ENCODE results near the gene ZFC3H1. TPM values are rescaled to one million over a fixed set of nuclear protein-coding genes. Genes with fewer than 3 reads are reported as not detected.
A peak's percentile ranks its signal among the peaks of the same experiment; 100 is the strongest.

The ZFC3H1 gene
- total and polyA plus RNA-seq, 9 of the 15 experiments (the other 6 are each of a cell fraction or from before 2014, with no cell fraction given): 14.8 to 80.5 (median 22.1) TPM

GRCh38 chr12:71640316-71640715, 23.3 kb downstream of the ZFC3H1 start:
- no TSS peak for BruUV-seq (replicated peaks)
- intact Hi-C loops (cut with micrococcal nuclease): no loop called here
- POLR2A ChIA-PET: interaction anchor here (0.6 to 1.0 kb wide), 2 partner anchors 17 to 19 kb away, joined by 3 read pairs; no protein-coding TSS in a partner anchor
- 100% methylated on average over 2 of the region's 2 CpGs for WGBS (ENCODE audit: insufficient coverage, low coverage, missing lambda C conversion rate)
- no peak overlapping the region for H3K4me2 ChIP-seq (ENCODE audit: insufficient read depth, low read length)
- no peaks in the 10 kb centered on the region for H3K9me3 ChIP-seq (replicated peaks; ENCODE audit: control insufficient read depth, insufficient read depth, low read depth, low read length)
- H4K20me1 ChIP-seq (replicated peaks; ENCODE audit: control insufficient read depth, insufficient read depth, low read length): no peaks in the 10 kb centered on the region
- DNase-seq (ENCODE audit: extremely low read depth in 1 of 4, low spot score in 3 of 4) (no peak), FAIRE-seq (no peak), ATAC-seq (peak; percentile 17; the same call in 2 of the 3 replicates)
- TF ChIP-seq CC2D1A (IDR thresholded peaks at IDR 0.05) (no peak), RBFOX2 (IDR thresholded peaks at IDR 0.05; ENCODE audit: low read depth, low read length) (no peak), RFX5 (IDR thresholded peaks at IDR 0.05; ENCODE audit: low read depth, low read length) (no peak), ETS1 (conservative IDR thresholded peaks at IDR 0.05; ENCODE audit: control insufficient read depth, low read depth, low read length) (no peak), TRIM28 (IDR thresholded peaks at IDR 0.05) (no peak), POLR2G (IDR thresholded peaks at IDR 0.05; ENCODE audit: low read depth, low read length) (0 out of 2 replicates have a peak, but pooled peaks have one; percentile 15), ZNF134 (CRISPR knock-in tag; conservative IDR thresholded peaks at IDR 0.05) (no peak), ZNF408 (CRISPR knock-in tag; IDR thresholded peaks at IDR 0.05; ENCODE audit: low read depth) (no peak), ZNF592 (IDR thresholded peaks at IDR 0.05) (no peak)
- peak overlapping the region in 1 of 2 experiments; percentile 35; a peak in 1 of 4 replicates for H3K9ac ChIP-seq (ENCODE audit: insufficient read depth in 1 of 2, low read depth in 2 of 2, low read length in 2 of 2)
- H3K79me2 ChIP-seq (ENCODE audit: control insufficient read depth, insufficient read depth, low read length): no peaks in the 10 kb centered on the region; the same call in 2 of the 3 replicates
- peaks cover 96% of the 10 kb centered on the region for H3K36me3 ChIP-seq (ENCODE audit: control insufficient read depth, insufficient read depth, low read length)
- H2AFZ ChIP-seq (ENCODE audit: low read depth, low read length): no peak overlapping the region
- in situ Hi-C loops (cut with MboI): loop anchor here (10.0 kb wide), 1 partner anchor 104 kb away; no protein-coding TSS in a partner anchor
- peaks cover 3% of the 10 kb centered on the region for H3K9me1 ChIP-seq (ENCODE audit: control insufficient read depth, insufficient read depth, low read length)
- CTCF ChIA-PET (ENCODE audit: low intra/inter-chr PET ratio): interaction anchor here (1.6 kb wide), 1 partner anchor 106 kb away, joined by 8 read pairs; no protein-coding TSS in a partner anchor
- no peak overlapping the region for H3K4me3 ChIP-seq
- peaks cover 0 to 4% of the 10 kb centered on the region in 2 experiments; a peak in 2 of 5 replicates for H3K4me1 ChIP-seq (replicated peaks in 1 of 2; ENCODE audit: control insufficient read depth in 2 of 2, insufficient read depth in 2 of 2, low read length in 2 of 2)
- no peaks in the 10 kb centered on the region for H3K27me3 ChIP-seq (ENCODE audit: control insufficient read depth in 2 of 2, insufficient read depth in 2 of 2, low read length in 2 of 2)
- no peak overlapping the region for H3K27ac ChIP-seq (ENCODE audit: extremely low read depth, low read depth, low read length)

Measured in K562 (cell line).